Forelimb muscle (tissue), 1 donor: Measurements from ENCODE around the gene ZNF469. TPM values are rescaled to one million over a fixed set of nuclear protein-coding genes. Genes with fewer than 3 reads are reported as not detected.

Experiments used
- DNase-seq: peaks from one replicate; pipeline ENCODE4 v3.0.0-alpha.2; 2013; ENCODE audit warnings: low read depth
- polyA plus RNA-seq: library from polyadenylated mRNA; unstranded; fragments of 120-200 nt; gene quantifications from one replicate; pipeline ENCODE4 v1.2.1, GENCODE V29; 2013; ENCODE audit not compliant: insufficient read length

ZNF469 gene
- polyA plus RNA-seq, 1 donor, result 4.9 TPM

DNA sequence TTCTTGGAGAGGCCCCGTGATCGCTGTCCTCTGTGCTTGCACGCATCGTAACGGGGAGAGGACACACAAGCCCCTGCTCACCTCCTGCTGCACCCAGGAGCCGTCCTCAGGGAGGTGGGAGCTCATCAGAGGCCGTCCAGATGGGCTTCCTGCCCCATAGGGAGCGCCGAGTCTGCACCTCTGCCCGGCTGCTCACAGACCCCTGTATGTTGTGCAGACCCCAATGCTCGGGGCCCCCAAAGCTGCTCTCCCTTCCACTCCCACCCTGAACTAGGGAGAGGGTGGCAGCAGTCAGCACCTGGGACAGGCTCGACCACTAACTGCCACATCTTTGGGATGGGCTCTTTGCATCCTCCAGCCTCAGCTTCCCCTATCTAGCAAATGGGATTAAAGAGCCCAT, 4.4 kb upstream of the ZNF469 start:
- DNase-seq, result no peak

DNA sequence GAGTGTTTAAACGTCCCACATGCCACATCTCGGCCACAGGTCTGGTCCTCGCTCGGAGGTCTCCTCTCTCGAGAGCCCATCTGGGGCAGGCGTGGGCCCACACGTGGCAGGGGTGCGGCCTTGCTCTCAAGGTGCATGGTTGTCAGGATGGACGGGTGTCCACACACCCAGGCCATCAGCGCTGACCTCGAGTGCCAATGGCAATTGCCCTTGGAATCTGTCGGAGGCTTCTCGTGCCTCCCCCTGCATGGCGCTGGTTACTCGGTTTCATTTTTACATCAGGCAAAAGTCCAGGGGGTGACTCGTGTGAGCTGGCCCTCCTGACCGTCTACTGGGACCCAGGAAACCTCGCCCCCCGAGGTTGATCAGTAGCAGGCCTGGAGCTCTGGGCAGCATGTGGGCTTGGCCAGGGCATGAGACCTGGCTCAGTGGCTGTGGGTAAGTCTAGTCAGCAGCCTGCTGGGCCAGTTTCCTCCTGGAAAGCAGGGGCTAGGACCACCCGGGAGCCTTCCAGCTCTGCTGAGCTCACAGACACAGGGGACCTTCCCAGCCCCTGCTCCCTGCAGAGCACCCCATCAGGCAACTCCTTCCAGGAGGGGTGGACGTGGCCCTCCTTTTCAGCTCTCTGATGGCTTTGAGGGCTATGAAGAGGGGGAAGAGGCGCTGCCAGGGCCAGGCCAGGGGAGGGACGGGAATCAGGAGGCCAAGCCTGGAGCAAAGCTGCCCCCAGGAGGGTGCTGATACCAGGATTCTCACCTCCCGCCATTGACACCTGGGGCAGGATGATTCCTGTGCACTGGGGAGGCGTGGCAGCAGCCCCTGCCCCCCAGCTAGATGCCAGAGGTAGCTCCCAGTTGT, 3.7 kb upstream of the ZNF469 start:
- DNase-seq, result no peak

DNA sequence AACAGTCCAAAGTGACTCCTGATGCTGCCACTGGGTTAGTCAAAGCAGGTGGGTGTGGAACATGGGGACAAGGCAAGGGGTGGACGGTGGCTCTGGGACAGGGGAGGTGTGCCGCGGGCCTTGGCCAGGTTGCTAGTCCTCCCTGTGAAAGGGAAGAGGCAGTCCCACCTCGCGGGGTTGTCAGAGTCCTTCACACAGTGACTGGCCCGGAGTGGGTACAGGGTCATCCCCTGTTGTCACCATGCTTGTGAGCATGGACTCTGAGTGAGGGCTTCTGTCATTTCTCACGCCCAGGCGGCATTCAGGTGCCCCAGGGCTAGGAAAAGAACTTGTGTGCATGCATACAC, 3.1 kb upstream of the ZNF469 start:
- DNase-seq, result no peak

DNA sequence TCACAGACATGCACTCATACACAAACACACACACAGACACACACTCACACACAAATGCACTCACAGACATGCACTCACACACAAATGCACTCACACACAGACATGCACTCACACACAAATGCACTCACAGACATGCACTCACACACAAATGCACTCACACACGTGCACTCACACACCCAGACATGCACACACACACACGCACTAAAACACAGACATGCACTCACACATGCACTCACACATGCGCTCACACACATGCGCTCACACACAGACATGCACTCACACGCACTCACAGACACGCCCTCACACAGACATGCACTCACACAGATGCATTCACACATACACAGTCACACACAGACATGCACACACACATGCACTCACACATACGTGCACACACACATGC, 2.7 kb upstream of the ZNF469 start:
- no peak for DNase-seq

DNA sequence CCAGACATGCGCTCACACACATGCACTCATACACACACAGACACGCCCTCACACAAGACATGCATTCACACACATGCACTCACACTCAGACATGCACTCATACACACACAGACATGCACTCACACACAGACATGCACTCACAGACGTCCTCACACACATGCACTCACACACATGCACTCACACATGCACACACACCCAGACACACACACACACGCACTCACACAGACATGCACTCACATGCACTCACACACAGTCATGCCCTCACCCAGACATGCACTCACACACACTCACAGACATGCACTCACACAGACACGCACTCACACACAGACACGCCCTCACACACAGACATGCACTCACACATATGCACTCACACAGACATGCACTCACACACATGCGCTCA, 2.1 kb upstream of the ZNF469 start:
- no peak for DNase-seq

DNA sequence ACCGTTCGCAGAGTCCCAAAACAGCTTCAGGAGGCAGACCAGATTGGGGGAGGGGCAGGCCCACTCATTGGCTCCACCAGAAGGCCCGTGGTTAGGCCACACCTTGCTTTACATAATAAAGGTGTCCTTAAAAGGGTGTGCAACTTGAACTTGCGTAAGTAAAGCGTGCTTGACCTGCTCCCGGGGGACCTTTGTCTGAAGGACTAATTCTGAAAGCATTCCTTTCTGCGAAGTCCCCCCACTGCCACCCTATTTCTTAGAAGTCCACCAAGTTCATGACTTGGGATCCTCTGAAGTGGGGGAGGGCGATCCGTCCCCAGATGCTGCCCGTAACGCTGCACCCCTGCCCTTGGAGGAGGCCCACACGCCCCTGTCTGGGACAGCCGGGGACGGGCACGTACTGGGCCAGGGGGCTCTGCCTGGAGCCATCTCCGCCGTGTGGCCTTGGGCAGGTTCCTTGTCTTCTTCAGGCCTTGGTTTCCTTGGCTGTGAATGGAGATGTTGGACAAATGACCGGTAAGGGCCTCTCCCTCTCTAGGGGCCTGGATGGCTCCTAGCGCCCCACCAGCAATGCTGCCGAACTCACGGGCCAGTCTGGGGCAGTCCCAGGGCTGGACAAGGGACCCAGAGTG, 823 bp upstream of the ZNF469 start:
- no peak for DNase-seq

DNA sequence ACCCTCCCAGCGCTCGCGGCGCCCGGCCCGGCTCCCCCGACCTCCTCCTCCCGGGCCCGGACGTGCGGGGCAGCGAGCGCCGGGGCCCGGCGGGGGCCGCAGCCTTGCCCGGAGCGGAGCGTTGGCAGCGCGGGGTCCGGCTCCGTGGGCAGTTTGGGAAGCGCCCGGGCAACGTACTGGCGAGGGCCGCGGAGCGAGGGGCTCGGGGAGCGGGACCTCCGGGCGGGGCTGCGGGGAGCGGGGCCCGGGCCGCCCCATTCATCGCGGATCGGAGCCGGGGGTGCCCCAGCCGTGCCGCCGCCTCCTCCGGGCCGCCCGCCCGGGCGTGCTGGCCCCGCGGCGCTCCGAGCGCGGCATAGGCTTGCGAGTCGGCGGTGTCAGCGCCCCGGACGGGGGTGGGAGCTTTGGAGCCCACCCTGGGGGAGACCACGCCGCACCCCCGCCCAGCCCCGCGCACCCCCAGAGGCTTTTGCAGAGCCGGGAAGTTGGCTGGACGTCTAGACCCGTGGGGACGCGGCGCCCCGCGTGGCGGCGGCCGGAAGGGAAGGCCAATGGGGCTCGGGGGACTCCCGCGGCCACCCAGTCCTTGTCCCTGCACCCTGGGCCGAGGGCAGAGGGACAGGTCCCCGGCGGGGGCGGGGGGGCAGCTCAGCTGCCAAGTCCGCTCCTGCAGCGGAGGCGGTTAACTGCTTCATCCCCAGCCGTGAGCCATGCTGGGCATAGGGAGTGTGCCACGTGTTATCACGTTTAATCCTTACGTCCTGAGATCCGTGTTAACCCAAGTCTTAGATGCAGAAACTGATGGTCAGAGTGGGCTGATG, 852 bp downstream of the ZNF469 start:
- no peak for DNase-seq

DNA sequence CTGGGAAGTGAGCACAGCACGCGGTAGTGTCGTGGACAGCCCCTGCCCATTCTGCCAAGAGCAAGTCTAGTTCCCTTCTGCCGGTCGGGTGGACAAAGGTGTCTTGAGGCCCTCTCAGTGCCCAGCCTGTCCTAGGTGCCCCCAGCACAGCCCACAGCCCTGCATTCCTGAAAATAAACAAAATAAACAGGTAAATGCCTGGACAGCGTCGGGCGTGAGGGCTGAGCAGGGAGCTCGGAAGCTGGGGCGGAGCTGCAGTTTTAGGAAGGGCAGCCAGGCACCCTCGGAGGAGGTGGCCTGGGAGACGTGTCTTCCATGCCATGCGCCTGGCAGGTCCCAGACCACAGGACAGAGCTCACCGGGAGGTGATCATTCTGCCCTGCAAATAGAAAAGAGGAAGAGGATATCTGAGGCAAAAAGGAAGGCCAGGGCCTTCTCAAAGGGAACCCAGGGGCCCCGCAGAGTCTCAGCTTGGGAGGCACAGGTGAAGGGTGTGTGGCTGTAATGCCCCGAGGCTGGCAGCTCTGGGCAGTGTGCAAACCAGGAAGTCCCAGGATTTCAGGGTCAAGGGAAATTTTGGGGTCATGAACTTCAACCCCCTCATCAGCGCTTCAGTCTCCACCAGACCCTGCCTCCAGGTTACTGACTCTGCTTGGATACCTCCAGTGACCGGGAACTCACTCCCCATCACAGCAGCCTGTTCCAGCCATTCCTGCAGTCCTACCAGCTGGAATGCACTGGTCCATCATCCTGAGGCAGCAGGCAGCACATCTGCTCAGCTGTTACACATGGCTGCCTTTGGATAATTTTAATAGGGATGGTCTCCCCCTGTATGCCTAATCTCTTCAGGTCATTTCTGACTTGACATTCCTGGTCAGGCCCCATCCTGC, 1.7 kb downstream of the ZNF469 start:
- DNase-seq, result no peak

DNA sequence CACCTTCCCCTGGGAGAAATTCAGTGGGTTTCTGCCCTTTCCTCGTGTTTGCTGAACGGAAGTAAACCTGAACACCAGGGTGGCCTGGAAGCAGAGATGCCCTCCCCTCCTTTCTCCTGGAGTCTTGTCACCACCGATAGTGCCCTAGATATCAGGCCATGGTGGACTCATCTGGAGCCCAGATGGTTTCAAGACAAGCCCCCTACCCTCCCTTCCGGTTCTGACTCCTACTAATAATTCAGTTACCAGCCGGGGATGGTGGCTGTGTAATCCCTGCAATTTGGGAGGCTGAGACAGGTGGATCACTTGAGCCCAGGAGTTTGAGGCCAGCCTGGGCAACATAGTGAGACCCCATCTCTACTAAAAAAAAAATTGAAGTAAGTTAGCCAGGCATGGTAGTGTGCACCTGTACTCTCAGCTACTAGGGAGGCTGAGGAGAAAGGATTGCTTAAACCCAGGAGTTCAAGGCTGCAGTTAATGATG, 2.4 kb downstream of the ZNF469 start:
- DNase-seq, result no peak

DNA sequence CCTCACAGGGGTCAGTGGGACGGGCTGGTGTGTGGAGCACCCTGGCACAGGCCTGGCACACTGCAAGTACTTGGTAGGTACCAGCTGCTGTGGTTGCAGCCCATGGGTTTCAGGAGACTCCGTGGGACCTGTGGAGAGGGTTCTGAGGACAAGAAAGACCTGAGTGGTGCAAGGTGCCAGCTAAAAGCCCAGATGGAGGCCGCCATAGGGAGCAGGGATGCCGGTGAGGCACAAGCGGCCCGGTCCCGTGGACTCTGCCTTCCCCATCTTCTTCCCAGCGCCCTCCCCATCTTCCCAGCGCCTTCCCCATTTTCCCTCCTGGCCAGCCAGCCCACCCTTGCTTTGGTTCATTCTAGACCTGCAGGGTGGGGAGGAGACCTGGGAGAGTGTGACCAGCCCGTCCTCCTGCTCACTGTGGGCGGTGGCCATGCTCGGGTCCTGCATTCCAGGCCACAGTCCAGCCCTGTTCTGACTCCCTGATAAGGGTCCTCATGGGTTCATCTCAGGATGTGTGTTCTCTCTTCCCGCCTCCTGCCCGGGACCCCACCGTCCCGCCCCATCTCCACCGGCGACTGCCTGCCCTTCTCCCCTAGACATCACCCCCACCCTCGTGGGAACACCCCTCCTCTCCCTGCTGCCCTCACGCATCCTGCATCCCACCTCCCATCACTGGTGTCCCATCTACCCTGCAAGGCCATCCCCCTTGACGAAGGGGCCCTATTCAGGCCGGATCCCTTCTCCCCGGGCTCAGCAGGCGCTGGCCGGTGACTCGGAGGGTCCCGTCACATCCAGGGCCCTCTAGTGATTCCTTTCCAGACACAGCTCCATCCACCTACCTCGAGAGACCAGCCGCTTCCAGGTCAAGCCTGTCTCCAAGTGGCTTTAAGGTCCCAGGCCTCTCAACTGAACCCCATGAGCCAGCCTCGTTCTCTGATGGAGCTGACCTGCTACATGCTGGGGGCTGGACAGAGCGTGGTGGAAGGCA, 3.4 kb downstream of the ZNF469 start:
- DNase-seq, result no peak

DNA sequence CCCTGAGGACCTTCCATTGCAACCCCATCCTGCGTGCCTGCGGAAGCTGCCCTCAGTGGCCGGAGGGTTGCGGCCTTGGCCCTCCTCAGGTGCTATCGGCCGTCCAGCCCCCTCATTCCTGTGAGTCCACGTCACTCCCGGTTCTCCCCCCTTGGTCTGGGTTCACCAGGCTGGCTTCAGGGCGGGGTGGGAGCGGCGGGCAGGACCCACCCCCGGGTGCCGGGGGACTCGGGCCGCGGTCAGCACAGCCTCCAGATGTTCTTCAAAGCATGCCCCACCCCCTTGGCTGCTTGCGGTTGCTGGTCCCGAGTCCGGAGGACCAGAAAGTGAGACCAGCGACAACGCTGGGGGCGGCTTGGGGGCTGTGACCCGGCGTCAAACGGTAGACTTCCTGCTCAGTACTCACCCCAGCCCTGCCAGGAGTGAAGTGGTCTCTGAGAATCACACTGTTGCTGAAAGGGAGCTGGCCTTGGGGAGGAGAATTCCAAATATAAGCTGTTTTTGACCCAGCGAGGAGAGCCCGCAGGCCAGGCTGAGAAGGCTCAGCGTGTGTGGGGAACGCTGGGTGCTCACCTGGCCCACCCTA, 4.5 kb downstream of the ZNF469 start:
- no peak for DNase-seq

DNA sequence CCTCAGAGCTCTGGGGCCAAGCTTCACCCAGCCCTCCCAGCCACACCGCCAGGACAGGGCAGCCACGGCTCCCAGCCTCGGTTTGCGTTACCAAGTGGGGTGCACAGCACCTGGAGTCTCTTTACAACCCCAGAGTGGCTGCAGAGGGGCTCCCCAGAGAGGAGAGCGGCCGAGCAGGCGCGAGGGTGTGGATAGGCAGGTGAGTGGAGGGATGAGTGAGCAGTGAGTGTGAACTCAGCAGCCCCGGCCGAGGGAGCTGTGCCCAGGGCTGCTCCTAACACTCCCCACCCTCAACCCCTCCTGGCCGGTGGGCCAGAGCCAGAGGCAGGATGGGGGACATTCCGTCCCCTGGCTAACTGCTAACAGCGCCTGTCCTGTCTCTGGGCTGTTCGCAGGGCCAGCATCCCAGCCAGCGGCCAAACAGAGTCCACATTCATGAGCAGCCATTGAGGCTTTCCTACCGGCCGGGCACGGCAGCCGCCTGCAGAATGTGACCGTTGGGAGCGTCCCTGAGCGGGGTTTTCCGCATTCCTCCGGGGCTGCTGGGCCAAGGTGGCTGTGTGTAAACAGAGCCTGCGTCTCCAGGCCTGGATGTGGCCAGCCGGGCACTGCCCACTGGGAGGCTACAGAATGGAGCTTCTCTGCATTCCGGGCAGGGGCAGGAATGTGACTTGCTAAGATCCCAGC, 5.3 kb downstream of the ZNF469 start:
- DNase-seq, result no peak

DNA sequence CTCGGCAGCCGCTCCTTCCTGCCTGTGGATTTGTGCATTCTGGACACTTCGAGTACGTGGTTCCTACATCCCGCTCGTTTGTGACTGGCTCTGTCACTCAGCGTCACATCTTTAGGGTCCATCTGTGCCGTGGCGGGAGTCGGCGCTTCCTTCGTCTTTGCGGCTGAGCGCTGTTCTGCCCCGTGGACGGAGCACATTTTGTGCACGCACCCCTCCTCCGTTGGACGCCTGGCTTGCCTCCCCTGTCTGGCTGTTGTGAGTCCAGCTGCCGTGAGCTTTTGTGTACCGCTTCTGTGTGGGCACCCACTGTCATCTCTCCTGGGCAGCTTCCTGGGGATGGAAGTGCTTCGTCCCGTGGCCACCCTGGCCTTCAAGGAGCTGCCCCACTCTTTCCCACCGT, 6.4 kb downstream of the ZNF469 start:
- no peak for DNase-seq

DNA sequence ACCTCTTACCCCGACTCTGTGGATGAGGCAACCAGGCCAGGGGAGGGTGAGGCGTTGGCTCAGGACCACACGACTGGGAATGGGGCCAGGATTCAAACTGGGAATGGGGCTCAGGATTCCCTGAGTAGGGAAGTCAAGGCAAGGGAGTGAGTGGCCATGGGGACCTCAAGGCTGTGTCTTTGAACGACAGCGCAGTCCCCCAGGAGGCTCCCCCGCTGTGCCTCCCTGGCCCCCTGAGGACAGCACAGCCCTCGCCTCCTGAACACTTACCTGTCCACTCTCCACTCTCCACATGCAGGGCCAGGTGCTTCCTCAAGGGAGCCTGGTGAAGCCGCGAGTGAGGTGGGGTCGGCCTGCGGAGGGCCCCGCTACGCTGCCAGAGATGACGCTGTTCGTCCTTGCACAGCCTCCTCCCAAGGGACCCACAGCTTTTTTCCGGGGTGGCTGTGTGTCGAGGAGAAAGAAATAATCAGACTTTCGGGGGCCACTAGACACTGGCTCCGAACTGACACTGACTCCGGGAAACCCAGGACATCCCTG, 6.9 kb downstream of the ZNF469 start:
- no peak for DNase-seq

DNA sequence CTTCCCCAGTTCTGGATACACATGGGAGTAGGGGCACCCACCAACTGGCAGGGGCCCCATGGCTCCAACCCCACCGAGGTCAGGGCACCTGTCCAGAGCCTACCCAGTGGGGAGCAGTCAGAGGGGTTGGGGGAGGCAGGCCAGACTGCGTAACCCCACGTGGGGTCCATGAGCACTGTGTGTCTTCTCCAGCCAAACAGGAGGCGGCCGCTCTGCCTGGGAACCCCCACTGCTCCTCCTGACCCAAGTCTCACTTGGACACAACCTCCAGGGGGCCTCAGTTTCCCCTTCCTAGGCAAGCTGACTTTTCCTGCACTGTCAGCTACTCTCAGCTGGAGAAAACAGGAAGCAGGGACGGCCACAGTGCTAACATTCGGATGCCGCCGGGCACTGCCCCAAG, 7.5 kb downstream of the ZNF469 start:
- no peak for DNase-seq

DNA sequence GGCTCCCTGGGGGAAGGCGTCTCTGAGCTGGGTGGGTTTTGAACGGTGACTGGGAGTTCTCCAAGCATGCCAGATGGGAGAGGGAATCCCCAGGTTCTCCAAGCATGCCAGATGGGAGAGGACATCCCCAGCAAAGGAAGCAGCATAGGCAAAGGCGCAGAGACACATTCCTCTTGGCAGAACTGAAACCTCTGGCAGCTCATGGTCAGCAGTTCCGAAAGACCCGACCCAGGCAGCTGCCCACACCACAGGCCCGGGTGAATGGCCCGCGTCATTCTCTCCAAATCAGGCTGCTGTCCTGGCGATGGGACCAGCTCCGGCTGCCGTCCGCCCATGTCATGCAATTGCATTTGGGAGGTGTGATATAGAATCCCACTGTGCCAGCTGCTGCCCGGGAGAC, 8.0 kb downstream of the ZNF469 start:
- no peak for DNase-seq

DNA sequence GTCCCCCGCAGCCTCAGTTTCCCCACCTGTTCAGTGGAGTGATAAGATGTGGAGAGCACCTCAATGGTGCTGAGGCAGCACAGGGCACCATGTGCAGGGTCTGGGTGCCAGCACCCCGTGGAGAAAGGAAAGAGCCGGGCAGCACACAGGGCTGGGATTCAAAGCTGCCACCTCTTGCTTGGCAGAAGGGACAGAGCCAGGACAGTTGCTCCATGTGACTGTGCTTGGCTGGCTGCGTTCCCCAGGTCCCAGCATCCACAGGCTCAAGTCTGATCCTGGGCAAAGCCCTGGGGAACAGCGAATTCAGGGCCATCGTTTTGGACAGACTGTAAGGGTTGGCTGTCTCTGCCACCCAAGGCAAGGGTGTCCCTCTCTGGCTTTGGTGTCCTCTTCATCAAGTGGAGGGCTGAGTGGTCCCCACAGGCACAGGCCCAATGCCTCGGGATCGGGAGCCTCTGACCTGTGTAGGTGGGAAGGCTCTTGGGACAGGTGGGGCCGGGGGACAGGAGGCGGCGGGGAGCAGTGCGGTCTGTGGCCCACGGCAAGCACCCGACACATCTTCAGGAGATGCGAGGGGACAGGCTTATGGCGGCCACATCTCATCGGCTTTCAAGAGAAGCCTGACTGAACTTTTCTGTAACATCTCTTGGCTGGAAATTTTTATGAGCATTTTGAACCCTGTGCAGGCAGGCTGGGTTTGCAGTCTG, 8.5 kb downstream of the ZNF469 start:
- DNase-seq, result no peak

DNA sequence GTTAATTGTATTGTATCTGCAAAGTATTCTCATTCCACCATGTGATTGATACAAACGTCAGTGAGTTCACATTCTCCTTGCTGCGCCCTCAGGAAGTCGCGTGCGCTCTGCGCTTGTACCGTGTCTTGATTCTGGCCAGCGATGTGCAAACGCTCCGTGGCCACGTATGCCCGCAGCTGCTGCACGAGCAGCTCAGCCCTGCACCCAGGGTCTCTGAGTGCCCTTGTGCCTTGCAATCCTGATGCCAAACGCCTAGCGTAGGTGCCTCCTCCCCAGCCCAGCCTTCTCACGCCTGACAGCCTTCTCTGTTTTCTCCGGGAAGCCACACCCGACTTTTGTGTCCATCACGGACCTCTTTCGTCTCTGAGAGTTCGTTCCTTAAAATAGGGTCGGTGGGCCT, 9.4 kb downstream of the ZNF469 start:
- no peak for DNase-seq
